ENCODE data around the gene ADCY2. TPM values are rescaled to one million over a fixed set of nuclear protein-coding genes. Genes with fewer than 3 reads are reported as not detected.
A peak's percentile ranks its signal among the peaks of the same experiment; 100 is the strongest.

ADCY2 gene
- total RNA-seq, 1 experiment from 2014 or later: 31.3 TPM

DNA sequence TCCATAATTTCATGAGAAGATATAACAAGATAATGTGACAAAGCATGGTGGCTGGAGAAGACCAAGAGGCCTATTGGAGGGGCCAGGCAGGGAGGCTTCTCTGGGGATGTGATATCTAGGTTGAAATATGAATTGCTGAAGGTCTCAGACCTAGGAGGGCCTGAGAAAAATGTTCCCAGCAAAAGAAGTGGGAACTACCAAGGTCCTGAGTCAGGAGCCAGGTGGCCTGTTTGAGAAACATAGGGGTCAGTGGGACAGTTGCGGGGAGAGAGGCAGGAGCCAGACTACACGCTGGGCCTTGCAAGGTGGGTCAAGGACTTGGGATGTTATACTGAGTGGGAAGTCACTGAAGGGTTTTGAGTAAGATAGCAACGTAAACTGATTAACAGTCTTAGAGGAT is 238.9 kb downstream of the ADCY2 start:
- H3K4me1 Mint-ChIP-seq: peaks cover 0 to 7% of the 10 kb centered on the region in 2 experiments; a peak in 2 of 4 replicates
- Histone ChIP-seq H2BK12ac (ENCODE audit: insufficient read length, low read depth, low read length) (no peak overlapping the region), H3K79me2 (ENCODE audit: insufficient read depth, low read length) (no peaks in the 10 kb centered on the region), H3K23me2 (ENCODE audit: insufficient read length, low read depth, low read length, poor library complexity, severe bottlenecking) (no peaks in the 10 kb centered on the region), H3K9me3 (ENCODE audit: control insufficient read depth, low read depth, low read length) (no peaks in the 10 kb centered on the region), H3K4ac (ENCODE audit: low read depth, low read length) (no peak overlapping the region), H2AK5ac (ENCODE audit: insufficient read length, low read length) (no peak overlapping the region), H3K4me1 (ENCODE audit: insufficient read depth, low read length) (no peaks in the 10 kb centered on the region), H3K14ac (ENCODE audit: insufficient read depth, low read length) (no peak overlapping the region), H3K18ac (ENCODE audit: insufficient read length, low read depth, low read length) (no peak overlapping the region), H2BK20ac (ENCODE audit: low read depth, low read length, poor library complexity, severe bottlenecking) (no peak overlapping the region), H4K20me1 (ENCODE audit: control insufficient read depth, insufficient read depth, insufficient read length) (no peaks in the 10 kb centered on the region), H3K27ac (ENCODE audit: insufficient read length, low read depth, low read length) (no peak overlapping the region), H3K4me2 (ENCODE audit: insufficient read depth, insufficient read length, low read length) (no peak overlapping the region), H2BK120ac (ENCODE audit: low read depth, low read length, poor library complexity, severe bottlenecking) (no peak overlapping the region), H3K56ac (ENCODE audit: insufficient read length, low read depth, low read length) (no peak overlapping the region), H4K5ac (ENCODE audit: insufficient read length, low read depth, low read length) (no peak overlapping the region), H3K9ac (ENCODE audit: extremely low read depth, insufficient read length, low read length) (no peak overlapping the region), H2BK5ac (ENCODE audit: insufficient read length, low read length) (no peak overlapping the region), H3K23ac (ENCODE audit: insufficient read length, low read depth, low read length) (no peak overlapping the region), H3K27me3 (ENCODE audit: insufficient read depth, low read length) (no peaks in the 10 kb centered on the region), H3K79me1 (ENCODE audit: insufficient read depth, low read depth, low read length, poor library complexity, severe bottlenecking) (peaks cover 3% of the 10 kb centered on the region), H4K91ac (ENCODE audit: insufficient read length, low read depth, low read length) (no peak overlapping the region), H2BK15ac (ENCODE audit: low read depth, low read length) (no peak overlapping the region), H3T11ph (ENCODE audit: low read length) (no peak overlapping the region), H4K8ac (replicated peaks; ENCODE audit: insufficient read length, low read depth, low read length) (no peak overlapping the region), H2AFZ (ENCODE audit: low read length) (no peak overlapping the region)
- no peak for DNase-seq
- WGBS (ENCODE audit: extremely low coverage, insufficient read length, low lambda C conversion rate): no CpG with 5 or more reads among the region's 3 CpGs
- TF ChIP-seq, protein P1, sequence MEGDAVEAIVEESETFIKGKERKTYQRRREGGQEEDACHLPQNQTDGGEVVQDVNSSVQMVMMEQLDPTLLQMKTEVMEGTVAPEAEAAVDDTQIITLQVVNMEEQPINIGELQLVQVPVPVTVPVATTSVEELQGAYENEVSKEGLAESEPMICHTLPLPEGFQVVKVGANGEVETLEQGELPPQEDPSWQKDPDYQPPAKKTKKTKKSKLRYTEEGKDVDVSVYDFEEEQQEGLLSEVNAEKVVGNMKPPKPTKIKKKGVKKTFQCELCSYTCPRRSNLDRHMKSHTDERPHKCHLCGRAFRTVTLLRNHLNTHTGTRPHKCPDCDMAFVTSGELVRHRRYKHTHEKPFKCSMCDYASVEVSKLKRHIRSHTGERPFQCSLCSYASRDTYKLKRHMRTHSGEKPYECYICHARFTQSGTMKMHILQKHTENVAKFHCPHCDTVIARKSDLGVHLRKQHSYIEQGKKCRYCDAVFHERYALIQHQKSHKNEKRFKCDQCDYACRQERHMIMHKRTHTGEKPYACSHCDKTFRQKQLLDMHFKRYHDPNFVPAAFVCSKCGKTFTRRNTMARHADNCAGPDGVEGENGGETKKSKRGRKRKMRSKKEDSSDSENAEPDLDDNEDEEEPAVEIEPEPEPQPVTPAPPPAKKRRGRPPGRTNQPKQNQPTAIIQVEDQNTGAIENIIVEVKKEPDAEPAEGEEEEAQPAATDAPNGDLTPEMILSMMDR (conservative IDR thresholded peaks at IDR 0.05): no peak
- H3K27me3 Mint-ChIP-seq (ENCODE audit: low read depth): no peaks in the 10 kb centered on the region
- H3K9me3 Mint-ChIP-seq: no peaks in the 10 kb centered on the region
- peak overlapping the region in 1 of 3 experiments; percentile 74; a peak in 2 of 7 replicates for H3K27ac Mint-ChIP-seq
- H3K4me3 Mint-ChIP-seq: no peak overlapping the region
- H3K36me3 Mint-ChIP-seq (ENCODE audit: insufficient read depth in 1 of 3, low read depth in 3 of 3): peaks cover 14 to 20% (median 17%) of the 10 kb centered on the region in 3 experiments; a peak in 6 of 7 replicates

Measured in H9 (cell line).